Suprapubic skin (tissue), 4 donors: ENCODE results near the gene TYSND1. TPM values are rescaled to one million over a fixed set of nuclear protein-coding genes. Genes with fewer than 3 reads are reported as not detected.

Experiments
- DNase-seq, 2 donors: peaks; one replicate each; pipeline ENCODE4 v3.0.0-alpha.2; 2019; ENCODE audit warnings: low spot score in 2 of 2
- H3K27ac ChIP-seq: fragments of 200-600 bp; sonication (generic); one replicate; pipeline ENCODE4 v1.5.1; 2019
- H3K27me3 ChIP-seq: fragments of 200-600 bp; sonication (generic); one replicate; pipeline ENCODE4 v1.5.1; 2019
- H3K36me3 ChIP-seq: fragments of 200-600 bp; sonication (generic); one replicate; pipeline ENCODE4 v1.5.1; 2019
- H3K4me1 ChIP-seq: fragments of 200-600 bp; sonication (generic); one replicate; pipeline ENCODE4 v1.5.1; 2019
- H3K4me3 ChIP-seq: fragments of 200-600 bp; sonication (generic); one replicate; pipeline ENCODE4 v1.5.1; 2019; ENCODE audit warnings: mild to moderate bottlenecking
- H3K9me3 ChIP-seq: fragments of 200-600 bp; sonication (generic); one replicate; pipeline ENCODE4 v1.5.1; 2019
- CTCF ChIP-seq, 2 donors: fragments of 200-600 bp in 1 of 2; fragments of 450-650 bp in 1 of 2; sonication (generic) in 1 of 2; IDR thresholded peaks; one replicate each; pipeline ENCODE4 v1.5.1; 2016 to 2019; ENCODE audit warnings: antibody characterized with exemption in 2 of 2, mild to moderate bottlenecking in 1 of 2, moderate library complexity in 1 of 2
- EP300 ChIP-seq: sonication (generic); formaldehyde crosslinking; IDR thresholded peaks from one replicate; pipeline ENCODE4 v1.6.1; 2017; ENCODE audit warnings: antibody characterized with exemption
- POLR2A ChIP-seq, 2 donors: fragments of 450-650 bp; IDR thresholded peaks; one replicate each; pipeline ENCODE4 v1.6.1; 2017; ENCODE audit warnings: antibody characterized with exemption in 2 of 2, mild to moderate bottlenecking in 2 of 2, moderate library complexity in 2 of 2
- POLR2AphosphoS5 ChIP-seq, 3 donors: sonication (generic); formaldehyde crosslinking; IDR thresholded peaks; one replicate each; pipeline ENCODE4 v1.6.1; 2017; ENCODE audit warnings: antibody characterized with exemption in 3 of 3
- WGBS: methylation state at CpG from one replicate; pipeline ENCODE4 v1.1.5; 2018; 5-methylcytosine and 5-hydroxymethylcytosine counted together
- total RNA-seq, 4 donors: library from RNA; depleted of rRNA; stranded (reverse); fragments of >200 nt; gene quantifications; one replicate each; pipeline ENCODE4 v1.1.0, GENCODE V29; 2016

The TYSND1 gene
- total RNA-seq, 4 donors from 2014 or later, result 32.7 to 42.5 (median 35.2) TPM

- H3K4me1 ChIP-seq, result peaks cover 16% of the 10 kb centered on the region
- H3K9me3 ChIP-seq, result no peaks in the 10 kb centered on the region
- H3K27me3 ChIP-seq, result no peaks in the 10 kb centered on the region
- no peak for TF ChIP-seq POLR2A (IDR thresholded peaks at IDR 0.05)
- no peak overlapping the region for H3K27ac ChIP-seq
- peaks cover 32% of the 10 kb centered on the region for H3K36me3 ChIP-seq
- WGBS, result 86% methylated on average over 11 of the region's 11 CpGs
- H3K4me3 ChIP-seq, result no peak overlapping the region
- DNase-seq, result no peak
These were observed 25.1 kb downstream of the TYSND1 start for GRCh38 chr10:70121281-70121949.

- WGBS, result 83% methylated on average over 6 of the region's 6 CpGs
- Histone ChIP-seq H3K36me3 (peaks cover 32% of the 10 kb centered on the region), H3K9me3 (no peaks in the 10 kb centered on the region), H3K4me3 (no peak overlapping the region), H3K27me3 (no peaks in the 10 kb centered on the region), H3K4me1 (peaks cover 16% of the 10 kb centered on the region), H3K27ac (no peak overlapping the region)
- DNase-seq, result no peak
- TF ChIP-seq POLR2A (IDR thresholded peaks at IDR 0.05) (no peak), EP300 (no peak), CTCF (IDR thresholded peaks at IDR 0.05) (no peak), POLR2AphosphoS5 (IDR thresholded peaks at IDR 0.05) (no peak)
These were observed 26.1 kb downstream of the TYSND1 start for GRCh38 chr10:70120417-70120816.

GRCh38 chr10:70119623-70120022 is 26.9 kb downstream of the TYSND1 start:
- TF ChIP-seq POLR2A (IDR thresholded peaks at IDR 0.05), result no peak
- TF ChIP-seq POLR2AphosphoS5 (IDR thresholded peaks at IDR 0.05), result no peak
- no peak for TF ChIP-seq CTCF (IDR thresholded peaks at IDR 0.05)
- no peak for TF ChIP-seq EP300
- H3K27ac ChIP-seq, result no peak overlapping the region
- peaks cover 39% of the 10 kb centered on the region for H3K36me3 ChIP-seq
- no peaks in the 10 kb centered on the region for H3K9me3 ChIP-seq
- DNase-seq, result no peak
- H3K27me3 ChIP-seq, result no peaks in the 10 kb centered on the region
- 55% methylated on average over 8 of the region's 8 CpGs for WGBS
- peaks cover 16% of the 10 kb centered on the region for H3K4me1 ChIP-seq
- no peak overlapping the region for H3K4me3 ChIP-seq

- peaks cover 44% of the 10 kb centered on the region for H3K36me3 ChIP-seq
These were observed 27.3 kb downstream of the TYSND1 start for GRCh38 chr10:70119197-70119596.

GRCh38 chr10:70118196-70118595 is 28.3 kb downstream of the TYSND1 start:
- 71% methylated on average over 3 of the region's 3 CpGs for WGBS
- Histone ChIP-seq H3K36me3 (peaks cover 51% of the 10 kb centered on the region), H3K4me3 (no peak overlapping the region), H3K27me3 (no peaks in the 10 kb centered on the region), H3K9me3 (no peaks in the 10 kb centered on the region), H3K27ac (no peak overlapping the region), H3K4me1 (peaks cover 16% of the 10 kb centered on the region)
- TF ChIP-seq EP300 (no peak), POLR2A (IDR thresholded peaks at IDR 0.05) (no peak), POLR2AphosphoS5 (IDR thresholded peaks at IDR 0.05) (no peak), CTCF (IDR thresholded peaks at IDR 0.05) (no peak)
- no peak for DNase-seq

More at GRCh38 chr10:70119197-70119596, 27.3 kb downstream of the TYSND1 start:
- Histone ChIP-seq H3K27ac (no peak overlapping the region), H3K4me3 (no peak overlapping the region), H3K4me1 (peaks cover 16% of the 10 kb centered on the region), H3K9me3 (no peaks in the 10 kb centered on the region), H3K27me3 (no peaks in the 10 kb centered on the region)
- TF ChIP-seq POLR2AphosphoS5 (IDR thresholded peaks at IDR 0.05) (no peak), POLR2A (IDR thresholded peaks at IDR 0.05) (no peak), EP300 (no peak), CTCF (IDR thresholded peaks at IDR 0.05) (no peak)
- 93% methylated on average over 7 of the region's 7 CpGs for WGBS
- DNase-seq, result no peak
